Measurements from ENCODE around the gene UNC45B.

- TF ChIP-seq, protein P1, sequence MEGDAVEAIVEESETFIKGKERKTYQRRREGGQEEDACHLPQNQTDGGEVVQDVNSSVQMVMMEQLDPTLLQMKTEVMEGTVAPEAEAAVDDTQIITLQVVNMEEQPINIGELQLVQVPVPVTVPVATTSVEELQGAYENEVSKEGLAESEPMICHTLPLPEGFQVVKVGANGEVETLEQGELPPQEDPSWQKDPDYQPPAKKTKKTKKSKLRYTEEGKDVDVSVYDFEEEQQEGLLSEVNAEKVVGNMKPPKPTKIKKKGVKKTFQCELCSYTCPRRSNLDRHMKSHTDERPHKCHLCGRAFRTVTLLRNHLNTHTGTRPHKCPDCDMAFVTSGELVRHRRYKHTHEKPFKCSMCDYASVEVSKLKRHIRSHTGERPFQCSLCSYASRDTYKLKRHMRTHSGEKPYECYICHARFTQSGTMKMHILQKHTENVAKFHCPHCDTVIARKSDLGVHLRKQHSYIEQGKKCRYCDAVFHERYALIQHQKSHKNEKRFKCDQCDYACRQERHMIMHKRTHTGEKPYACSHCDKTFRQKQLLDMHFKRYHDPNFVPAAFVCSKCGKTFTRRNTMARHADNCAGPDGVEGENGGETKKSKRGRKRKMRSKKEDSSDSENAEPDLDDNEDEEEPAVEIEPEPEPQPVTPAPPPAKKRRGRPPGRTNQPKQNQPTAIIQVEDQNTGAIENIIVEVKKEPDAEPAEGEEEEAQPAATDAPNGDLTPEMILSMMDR (optimal IDR thresholded peaks at IDR 0.05 in 1 of 3, IDR thresholded peaks at IDR 0.05 in 1 of 3, conservative IDR thresholded peaks at IDR 0.05 in 1 of 3; ENCODE audit: extremely low read depth in 1 of 3, insufficient read depth in 2 of 3, low read length in 3 of 3) = no peak
- no peak for TF ChIP-seq EZH2 (IDR thresholded peaks at IDR 0.05; ENCODE audit: low read length)
Observed at GRCh38 chr17:35187481-35187880, 39.9 kb downstream of the UNC45B start.
